ENCODE measurements around the gene LCN15. TPM values are rescaled to one million over a fixed set of nuclear protein-coding genes. Genes with fewer than 3 reads are reported as not detected.
"Not testable (repeated sequence)": the region's sequence is repeated elsewhere in the genome, so short reads cannot be mapped to it uniquely, and the experiment has no call there.

The LCN15 gene
- total and polyA plus RNA-seq, 9 donors = 0.16 to 4.0 (median 0.68) TPM; not detected in 1

DNA sequence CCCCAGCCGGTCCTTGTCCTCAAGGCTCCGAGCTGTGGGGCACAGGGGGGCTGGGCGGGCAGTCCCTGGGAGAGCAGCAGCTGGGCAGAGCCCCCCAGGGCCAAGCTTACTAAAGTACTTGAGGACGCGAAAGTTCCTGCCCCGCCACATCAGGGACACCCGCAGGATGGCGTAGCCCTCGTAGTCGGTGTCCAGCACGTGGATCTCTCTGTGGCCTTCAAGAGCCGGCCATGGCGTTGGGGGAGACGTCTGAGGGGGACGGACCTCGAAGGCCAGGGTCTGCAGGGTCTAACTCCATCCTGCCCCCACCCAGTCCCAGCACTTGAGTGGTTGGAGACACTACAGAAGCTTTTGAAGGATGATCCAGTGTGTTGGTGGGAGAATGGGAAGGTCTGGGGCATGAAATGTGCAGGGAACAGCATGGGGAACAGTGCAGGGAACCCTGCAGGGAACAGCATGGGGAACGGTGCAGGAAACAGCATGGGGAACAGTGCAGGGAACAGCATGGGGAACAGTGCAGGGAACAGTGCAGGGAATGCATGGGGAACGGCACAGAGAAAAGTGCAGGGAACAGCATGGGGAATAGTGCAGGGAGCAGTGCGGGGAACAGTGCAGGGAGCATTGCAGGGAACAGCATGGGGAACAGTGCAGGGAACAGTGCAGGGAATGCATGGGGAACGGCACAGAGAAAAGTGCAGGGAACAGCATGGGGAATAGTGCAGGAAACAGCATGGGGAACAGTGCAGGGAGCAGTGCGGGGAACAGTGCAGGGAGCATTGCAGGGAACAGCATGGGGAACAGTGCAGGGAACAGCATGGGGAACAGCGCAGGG, 8.8 kb downstream of the LCN15 start:
- 80% methylated on average over 18 of the region's 22 CpGs for WGBS (ENCODE audit: insufficient coverage)
- Histone ChIP-seq H3K4me1 (ENCODE audit: control insufficient read depth, insufficient read depth, low read length) (peaks cover 32% of the 10 kb centered on the region), H3K9me3 (replicated peaks; ENCODE audit: control insufficient read depth, low read depth, low read length) (peaks cover 15% of the 10 kb centered on the region)
- not testable (repeated sequence) for H3K27me3 ChIP-seq (ENCODE audit: control insufficient read depth, insufficient read depth, low read length); H3K36me3 ChIP-seq (ENCODE audit: control insufficient read depth, insufficient read depth, low read length); H3K4me3 ChIP-seq (ENCODE audit: low read length); DNase-seq; H3K27ac ChIP-seq (ENCODE audit: low read length)

DNA sequence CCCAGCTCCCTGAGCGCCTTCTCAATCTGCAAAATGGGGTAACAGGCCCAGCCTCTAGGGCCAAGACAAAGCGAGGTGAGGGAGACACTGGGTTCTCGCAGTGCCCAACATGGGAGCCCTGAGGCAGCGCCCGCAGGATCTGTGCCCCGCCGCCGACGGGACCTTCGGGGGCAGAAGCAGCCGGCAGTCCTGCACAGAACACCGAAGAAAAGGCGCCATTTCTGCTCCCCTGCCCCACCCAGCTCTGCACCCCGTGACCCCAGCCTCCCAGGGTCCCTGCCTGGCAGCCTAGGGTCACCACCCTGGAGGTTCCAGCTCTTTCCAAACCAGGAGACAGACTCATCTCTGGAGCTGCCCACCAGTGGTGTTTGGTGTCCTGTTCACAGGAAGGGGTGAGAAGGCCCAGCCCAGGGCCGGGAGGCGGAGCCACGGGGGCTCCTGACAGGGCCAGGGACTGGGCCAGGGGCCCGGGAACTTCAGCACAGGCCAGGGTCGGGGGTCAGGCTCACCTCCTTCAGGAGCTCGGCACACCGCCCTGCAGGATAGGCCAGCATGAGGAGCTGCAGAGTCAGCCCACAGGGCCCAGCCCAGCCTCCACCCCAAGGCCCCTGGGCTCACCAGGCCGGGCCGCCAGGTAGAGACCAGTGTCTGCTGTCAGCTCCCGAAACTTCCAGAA, 9.6 kb downstream of the LCN15 start:
- H3K27me3 ChIP-seq (ENCODE audit: control insufficient read depth, insufficient read depth, low read length) = no peaks in the 10 kb centered on the region
- peaks cover 15% of the 10 kb centered on the region for H3K9me3 ChIP-seq (replicated peaks; ENCODE audit: control insufficient read depth, low read depth, low read length)
- H3K27ac ChIP-seq (ENCODE audit: low read length) = peak overlapping the region; percentile 0
- H3K36me3 ChIP-seq (ENCODE audit: control insufficient read depth, insufficient read depth, low read length) = no peaks in the 10 kb centered on the region
- H3K4me1 ChIP-seq (ENCODE audit: control insufficient read depth, insufficient read depth, low read length) = peaks cover 32% of the 10 kb centered on the region
- DNase-seq = no peak
- H3K4me3 ChIP-seq (ENCODE audit: low read length) = no peak overlapping the region
- 70% methylated on average over 24 of the region's 24 CpGs for WGBS (ENCODE audit: insufficient coverage)

DNA sequence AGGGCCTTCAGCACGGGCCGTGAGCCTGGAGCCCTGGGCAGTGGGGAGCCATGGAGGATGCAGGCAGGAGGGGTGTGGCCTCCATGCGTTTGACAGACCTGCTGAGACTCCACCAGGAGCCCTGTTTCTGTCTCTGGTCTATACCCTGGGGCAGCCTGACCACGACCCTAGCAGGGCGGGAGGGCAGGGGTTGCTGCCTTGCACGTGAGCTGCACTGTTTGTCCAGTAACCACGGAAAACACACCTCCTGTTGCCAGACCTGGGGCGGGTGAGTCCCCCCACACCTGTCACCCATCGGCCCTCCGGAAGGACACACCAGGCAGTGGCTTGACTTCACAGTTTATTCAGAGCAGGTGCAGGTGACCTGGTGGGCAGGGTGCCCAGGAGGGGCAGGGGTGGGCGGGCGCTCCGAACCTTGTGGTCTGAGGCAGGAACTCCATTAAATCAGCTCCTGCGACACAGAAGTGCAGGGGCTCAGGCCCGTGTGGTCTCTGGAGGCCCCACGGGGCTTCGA, 10.2 kb downstream of the LCN15 start:
- DNase-seq = no peak
- 69% methylated on average over 14 of the region's 17 CpGs for WGBS (ENCODE audit: insufficient coverage)
- no peak overlapping the region for H3K27ac ChIP-seq (ENCODE audit: low read length)

DNA sequence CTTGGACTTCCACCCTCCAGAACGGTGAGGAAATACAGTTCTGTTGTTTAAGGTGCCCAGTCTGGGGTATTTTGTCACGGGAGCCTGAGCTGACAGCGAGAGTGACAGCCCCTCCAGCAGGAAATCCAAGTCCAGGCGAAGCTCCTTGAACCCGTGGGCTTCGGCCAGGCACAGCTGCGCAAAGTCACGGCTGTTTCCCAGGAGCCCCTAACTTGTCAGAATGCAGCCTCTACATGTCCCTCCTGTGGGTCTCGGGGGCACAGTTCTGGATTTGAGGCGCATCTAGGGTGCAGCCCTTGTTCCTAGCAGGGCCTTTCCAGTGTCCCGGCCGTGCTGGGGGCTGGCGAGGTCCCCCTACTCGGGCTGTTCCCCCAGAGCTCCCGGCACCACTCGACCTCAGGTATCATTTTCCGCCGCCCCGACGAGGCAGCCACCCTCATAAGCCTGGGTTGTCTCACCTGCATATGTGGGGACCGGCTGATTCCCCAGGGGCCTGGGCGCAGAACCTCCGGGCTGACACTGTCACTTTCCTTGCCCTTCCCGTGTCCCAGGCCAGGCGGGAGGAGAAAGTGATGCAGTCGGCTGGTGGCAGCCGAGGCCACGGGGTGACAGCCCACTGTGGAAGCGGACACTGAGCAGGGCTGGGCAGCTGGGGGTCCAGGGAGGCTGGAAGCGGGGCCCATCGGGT, 10.8 kb downstream of the LCN15 start:
- no peak overlapping the region for H3K4me3 ChIP-seq (ENCODE audit: low read length)
- 75% methylated on average over 31 of the region's 31 CpGs for WGBS (ENCODE audit: insufficient coverage)
- peaks cover 15% of the 10 kb centered on the region for H3K9me3 ChIP-seq (replicated peaks; ENCODE audit: control insufficient read depth, low read depth, low read length)
- no peak for DNase-seq
- no peaks in the 10 kb centered on the region for H3K27me3 ChIP-seq (ENCODE audit: control insufficient read depth, insufficient read depth, low read length)
- H3K36me3 ChIP-seq (ENCODE audit: control insufficient read depth, insufficient read depth, low read length) = no peaks in the 10 kb centered on the region
- H3K4me1 ChIP-seq (ENCODE audit: control insufficient read depth, insufficient read depth, low read length) = peaks cover 27% of the 10 kb centered on the region
- H3K27ac ChIP-seq (ENCODE audit: low read length) = no peak overlapping the region

More for the DNA sequence above, 10.2 kb downstream of the LCN15 start:
- Histone ChIP-seq H3K9me3 (replicated peaks; ENCODE audit: control insufficient read depth, low read depth, low read length) (peaks cover 15% of the 10 kb centered on the region), H3K4me1 (ENCODE audit: control insufficient read depth, insufficient read depth, low read length) (peaks cover 32% of the 10 kb centered on the region), H3K4me3 (ENCODE audit: low read length) (no peak overlapping the region), H3K27me3 (ENCODE audit: control insufficient read depth, insufficient read depth, low read length) (no peaks in the 10 kb centered on the region), H3K36me3 (ENCODE audit: control insufficient read depth, insufficient read depth, low read length) (no peaks in the 10 kb centered on the region)

DNA sequence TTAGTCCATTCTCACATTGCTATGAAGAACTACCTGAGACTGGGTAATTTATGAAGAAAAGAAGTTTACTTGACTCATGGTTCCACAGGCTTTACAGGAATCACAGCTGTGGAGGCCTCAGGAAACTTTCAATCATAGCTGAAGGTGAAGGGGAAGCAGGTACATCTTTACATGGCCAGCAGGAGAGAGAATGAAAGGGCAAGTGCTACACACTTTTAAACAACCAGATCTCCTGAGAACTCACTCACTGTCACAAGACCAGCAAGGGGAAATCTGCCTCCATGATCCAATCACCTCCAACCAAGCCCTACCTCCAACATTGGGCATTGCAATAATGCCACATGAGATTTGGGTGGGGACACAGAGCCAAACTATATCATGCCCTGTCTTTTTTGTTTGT, 12.5 kb downstream of the LCN15 start:
- peaks cover 10% of the 10 kb centered on the region for H3K4me1 ChIP-seq (ENCODE audit: control insufficient read depth, insufficient read depth, low read length)
- H3K27me3 ChIP-seq (ENCODE audit: control insufficient read depth, insufficient read depth, low read length) = no peaks in the 10 kb centered on the region
- H3K36me3 ChIP-seq (ENCODE audit: control insufficient read depth, insufficient read depth, low read length) = no peaks in the 10 kb centered on the region
- no peak for DNase-seq
- H3K27ac ChIP-seq (ENCODE audit: low read length) = no peak overlapping the region
- peaks cover 15% of the 10 kb centered on the region for H3K9me3 ChIP-seq (replicated peaks; ENCODE audit: control insufficient read depth, low read depth, low read length)
- H3K4me3 ChIP-seq (ENCODE audit: low read length) = no peak overlapping the region

DNA sequence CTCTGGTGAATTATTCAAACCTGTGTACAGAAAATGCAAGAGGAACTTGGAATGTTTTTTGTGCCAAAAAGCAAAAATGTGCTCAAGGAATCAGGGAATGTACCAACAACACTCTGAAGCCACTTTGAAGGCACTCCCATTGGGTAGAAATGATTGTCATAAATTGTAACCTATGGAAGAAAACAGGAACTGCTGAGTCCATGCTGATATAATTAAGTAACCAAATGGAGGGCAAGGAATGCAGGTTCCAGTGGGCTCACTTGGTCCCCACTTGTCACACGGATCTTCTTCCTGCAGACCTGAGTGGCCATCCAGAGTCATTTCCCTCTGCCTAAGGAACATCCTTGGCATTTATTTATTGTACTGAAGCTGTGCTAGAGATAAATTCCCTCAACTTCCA, 13.1 kb downstream of the LCN15 start:
- H3K36me3 ChIP-seq (ENCODE audit: control insufficient read depth, insufficient read depth, low read length) = no peaks in the 10 kb centered on the region
- H3K4me3 ChIP-seq (ENCODE audit: low read length) = no peak overlapping the region
- H3K27ac ChIP-seq (ENCODE audit: low read length) = no peak overlapping the region
- H3K4me1 ChIP-seq (ENCODE audit: control insufficient read depth, insufficient read depth, low read length) = peaks cover 4% of the 10 kb centered on the region
- no peak for DNase-seq
- WGBS (ENCODE audit: insufficient coverage) = no CpG with 5 or more reads among the region's 1 CpG
- H3K27me3 ChIP-seq (ENCODE audit: control insufficient read depth, insufficient read depth, low read length) = no peaks in the 10 kb centered on the region
- peaks cover 15% of the 10 kb centered on the region for H3K9me3 ChIP-seq (replicated peaks; ENCODE audit: control insufficient read depth, low read depth, low read length)

DNA sequence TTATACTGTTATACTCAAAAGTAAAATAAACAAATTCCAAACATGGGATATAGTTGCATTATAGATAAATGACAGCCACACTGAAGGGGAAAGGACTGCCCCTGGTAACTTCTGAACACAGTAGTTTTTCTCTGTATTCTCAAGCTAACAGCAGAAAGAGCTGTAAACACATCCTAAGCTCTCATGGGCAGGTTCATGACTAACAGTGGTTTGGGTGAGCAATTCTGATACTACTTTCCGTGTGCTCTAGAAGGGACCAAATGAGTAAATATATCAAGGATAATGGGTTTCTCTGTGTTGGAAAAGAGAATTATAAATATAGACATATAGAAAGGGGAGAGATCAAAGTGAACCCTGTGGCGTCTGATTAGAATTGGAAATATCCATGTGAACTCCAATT, 13.8 kb downstream of the LCN15 start:
- Histone ChIP-seq H3K27ac (ENCODE audit: low read length) (no peak overlapping the region), H3K4me3 (ENCODE audit: low read length) (no peak overlapping the region), H3K9me3 (replicated peaks; ENCODE audit: control insufficient read depth, low read depth, low read length) (peaks cover 11% of the 10 kb centered on the region), H3K4me1 (ENCODE audit: control insufficient read depth, insufficient read depth, low read length) (peaks cover 4% of the 10 kb centered on the region), H3K27me3 (ENCODE audit: control insufficient read depth, insufficient read depth, low read length) (no peaks in the 10 kb centered on the region), H3K36me3 (ENCODE audit: control insufficient read depth, insufficient read depth, low read length) (no peaks in the 10 kb centered on the region)
- DNase-seq = no peak
- WGBS (ENCODE audit: insufficient coverage) = 80% methylated on average over 1 of the region's 2 CpGs

DNA sequence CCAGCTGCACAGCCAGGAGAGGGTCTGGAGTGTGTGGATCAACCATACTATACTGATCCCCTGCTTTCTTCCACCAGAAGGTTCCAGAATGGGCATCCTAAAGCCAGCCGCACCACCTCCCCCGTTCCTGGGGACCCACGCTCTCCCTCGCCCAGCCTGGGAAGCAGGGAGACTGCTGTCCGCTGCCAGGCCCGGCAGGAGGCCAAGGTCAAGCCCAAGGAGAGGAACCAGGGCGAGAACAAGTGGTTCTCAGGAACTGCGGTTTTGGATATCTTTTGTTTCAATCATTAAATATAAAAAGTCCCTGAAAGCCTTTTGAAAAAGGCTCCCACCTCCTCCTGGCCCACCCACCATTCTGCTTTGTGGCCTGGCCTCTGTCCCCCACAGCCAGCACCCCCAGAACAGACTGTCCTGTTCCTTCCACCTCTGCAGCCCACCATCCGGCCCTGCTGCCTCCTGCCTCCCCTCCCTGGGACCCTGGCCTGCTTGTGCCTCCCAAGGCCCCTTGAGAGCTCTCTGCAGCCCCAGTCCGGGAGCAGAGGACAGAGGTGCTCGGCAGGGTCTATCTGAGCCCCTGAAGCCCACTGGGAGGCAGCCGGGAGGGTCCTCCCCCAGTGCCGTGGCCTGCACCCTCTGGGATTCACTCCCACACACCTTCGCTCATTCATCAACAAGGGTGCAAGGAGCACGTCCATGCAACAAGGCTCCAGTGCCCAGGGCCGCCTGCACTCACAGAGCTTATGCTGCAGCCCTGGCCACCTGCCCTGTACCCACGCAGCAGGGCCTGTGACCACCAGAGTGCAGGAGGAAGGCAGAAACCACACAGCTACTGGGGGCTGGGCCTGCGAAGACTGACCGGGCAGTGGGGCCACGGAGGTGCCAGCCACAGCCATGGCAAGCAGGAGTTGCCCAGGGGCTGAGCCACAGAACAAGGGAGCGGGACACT, 15.4 kb downstream of the LCN15 start:
- no peak for DNase-seq
- 72% methylated on average over 16 of the region's 21 CpGs for WGBS (ENCODE audit: insufficient coverage)

DNA sequence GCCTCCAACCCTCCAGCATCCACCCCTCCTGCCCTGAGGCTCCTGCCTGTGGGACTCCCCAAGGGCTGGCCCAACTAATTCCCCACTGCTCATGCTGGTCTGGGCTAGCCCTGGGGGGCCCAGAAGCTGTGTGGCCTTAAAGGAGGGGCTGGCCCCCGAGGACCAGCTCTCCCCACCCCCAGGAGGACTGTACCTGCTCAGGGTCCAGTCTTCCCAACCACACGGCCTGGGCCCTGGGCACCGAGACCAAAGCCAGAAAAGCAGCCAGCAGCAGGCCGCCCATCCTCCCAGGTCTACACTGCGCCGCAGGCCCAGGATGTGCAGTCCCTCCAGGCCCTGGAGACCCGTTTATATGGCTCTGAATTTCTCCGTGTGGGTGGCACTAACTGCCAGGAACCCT, 16.1 kb downstream of the LCN15 start, which contains the start of gene LCN6:
TSS of gene LCN6 (minus strand) at position 325 of the 400 bp plus-strand sequence. CDS start at position 283, 42 bp downstream.
- Histone ChIP-seq H3K9me3 (replicated peaks; ENCODE audit: control insufficient read depth, low read depth, low read length) (peaks cover 9% of the 10 kb centered on the region), H3K36me3 (ENCODE audit: control insufficient read depth, insufficient read depth, low read length) (no peaks in the 10 kb centered on the region), H3K27ac (ENCODE audit: low read length) (no peak within 1 kb of the TSS), H3K4me3 (ENCODE audit: low read length) (no peak within 1 kb of the TSS), H3K27me3 (ENCODE audit: control insufficient read depth, insufficient read depth, low read length) (peaks cover under 1% of the 10 kb centered on the region), H3K4me1 (ENCODE audit: control insufficient read depth, insufficient read depth, low read length) (peaks cover under 1% of the 10 kb centered on the region)
- WGBS (ENCODE audit: insufficient coverage) = 76% methylated on average over 7 of the region's 8 CpGs
- no peak for DNase-seq

More for the DNA sequence above, 15.4 kb downstream of the LCN15 start:
- peaks cover 9% of the 10 kb centered on the region for H3K9me3 ChIP-seq (replicated peaks; ENCODE audit: control insufficient read depth, low read depth, low read length)
- H3K27me3 ChIP-seq (ENCODE audit: control insufficient read depth, insufficient read depth, low read length) = no peaks in the 10 kb centered on the region
- H3K4me3 ChIP-seq (ENCODE audit: low read length) = no peak overlapping the region
- no peak overlapping the region for H3K27ac ChIP-seq (ENCODE audit: low read length)
- no peaks in the 10 kb centered on the region for H3K36me3 ChIP-seq (ENCODE audit: control insufficient read depth, insufficient read depth, low read length)
- H3K4me1 ChIP-seq (ENCODE audit: control insufficient read depth, insufficient read depth, low read length) = peaks cover 4% of the 10 kb centered on the region
